Kidney (tissue), 14 donors: Measurements from ENCODE around the gene VPS72. TPM values are rescaled to one million over a fixed set of nuclear protein-coding genes. Genes with fewer than 3 reads are reported as not detected.

Source experiments
- DNase-seq, 5 donors: peaks; one replicate each; pipeline ENCODE4 v3.0.0-alpha.2; 2013 to 2020
- FAIRE-seq: peaks from 2 replicates; lab custom pipeline; 2012; peaks lifted over from hg19 to GRCh38; lab: Jason Lieb, UNC
- H3K27ac ChIP-seq, 2 donors: one replicate each; pipeline ENCODE4 v1.7.0; 2013; ENCODE audit warnings: low read depth in 2 of 2, low read length in 2 of 2, inconsistent platforms in 1 of 2
- H3K27me3 ChIP-seq: one replicate; pipeline ENCODE4 v1.7.1; 2013; ENCODE audit warnings: low read length, inconsistent platforms; ENCODE audit not compliant: control insufficient read depth, insufficient read depth
- H3K36me3 ChIP-seq, 3 donors: one replicate each; pipeline versions ENCODE4 v1.7.0 to v1.7.1; 2013; ENCODE audit warnings: low read length in 3 of 3, control low read depth in 1 of 3, inconsistent platforms in 1 of 3; ENCODE audit not compliant: insufficient read depth in 3 of 3, control insufficient read depth in 2 of 3
- H3K4me1 ChIP-seq, 3 donors: one replicate each; pipeline versions ENCODE4 v1.7.0 to v1.7.1; 2013; ENCODE audit warnings: low read length in 3 of 3, inconsistent platforms in 1 of 3, low read depth in 1 of 3; ENCODE audit not compliant: control insufficient read depth in 2 of 3, insufficient read depth in 2 of 3
- H3K4me3 ChIP-seq, 3 donors: one replicate each; pipeline versions ENCODE4 v1.7.0 to v1.8.1; 2013; ENCODE audit warnings: low read length in 3 of 3, control low read depth in 1 of 3, inconsistent platforms in 1 of 3
- H3K9ac ChIP-seq, 3 donors: one replicate each; pipeline versions ENCODE4 v1.7.0 to v1.7.1; 2013; ENCODE audit warnings: low read length in 3 of 3, control low read depth in 1 of 3, inconsistent platforms in 1 of 3
- H3K9me3 ChIP-seq, 3 donors: one replicate each; pipeline versions ENCODE4 v1.7.0 to v1.7.1; 2013; ENCODE audit warnings: low read length in 3 of 3, control low read depth in 1 of 3, inconsistent platforms in 1 of 3; ENCODE audit not compliant: control insufficient read depth in 2 of 3, insufficient read depth in 1 of 3
- CTCF ChIP-seq: IDR thresholded peaks from 3 replicates; pipeline ENCODE4 v1.5.1; 2012; ENCODE audit warnings: mild to moderate bottlenecking, moderate library complexity, borderline replicate concordance; ENCODE audit not compliant: insufficient read depth; ENCODE audit errors: extremely low read depth
- intact Hi-C: fragments of 100-400 bp; cut with DNase I; formaldehyde crosslinking; loops from one replicate; pipeline ENCODE4 v1.11.1; 2022
- polyA plus RNA-seq: library from polyadenylated mRNA; stranded (reverse); fragments of 350-450 nt; fragmentation: Illumina TruSeq; extraction: RNeasy Lipid Tissue Mini Kit (QIAGEN cat#74804); gene quantifications from one replicate; pipeline ENCODE4 v1.2.3, GENCODE V29; 2014; ENCODE audit warnings: low read depth, low replicate concordance; ENCODE audit not compliant: insufficient read depth
- total RNA-seq: library from RNA; stranded (reverse); fragmentation: NEBNext Ultra II Directional; extraction: Animal tissue kit (Norgen Biotek cat#: 25700); gene quantifications from one replicate; pipeline ENCODE4 v1.2.1, GENCODE V29; 2021
- donor health status: control.
- donor health status: control.
- donor health status: control.
- donor health status: control.
- donor health status: control.
- donor health status: DM: yes; HTN: yes; CAD: no.
- donor health status: Normal renal cell carcinoma (clear cell type).

The VPS72 gene
- total and polyA plus RNA-seq, 2 donors from 2014 or later, result 38.2 to 52.6 TPM

- DNase-seq (no peak), FAIRE-seq (no peak)
- Histone ChIP-seq H3K4me1 (peaks cover 0 to 16% (median 6%) of the 10 kb centered on the region in 3 donors), H3K27ac (no peak overlapping the region), H3K9ac (peak overlapping the region in 1 of 3 donors; percentile 62), H3K4me3 (peak overlapping the region in 2 of 3 donors; percentile 76 to 97), H3K27me3 (no peaks in the 10 kb centered on the region), H3K36me3 (peaks cover 0 to 11% (median 5%) of the 10 kb centered on the region in 3 donors), H3K9me3 (no peaks in the 10 kb centered on the region)
- intact Hi-C loops, result no loop called here
- no peak for TF ChIP-seq CTCF
Measured at GRCh38 chr1:151167116-151167515, 22.9 kb downstream of the VPS72 start.

GRCh38 chr1:151166505-151166956 is 23.5 kb downstream of the VPS72 start:
- intact Hi-C loops, result no loop called here
- no peaks in the 10 kb centered on the region for H3K9me3 ChIP-seq
- H3K4me3 ChIP-seq, result peak overlapping the region; percentile 76 to 97 (median 92)
- peak overlapping the region; percentile 2 to 62 for H3K27ac ChIP-seq
- H3K36me3 ChIP-seq, result peaks cover 0 to 13% (median 7%) of the 10 kb centered on the region in 3 donors
- H3K9ac ChIP-seq, result peak overlapping the region; percentile 62 to 93 (median 92)
- FAIRE-seq, result no peak
- no peak for TF ChIP-seq CTCF
- peaks cover 0 to 16% (median 6%) of the 10 kb centered on the region in 3 donors for H3K4me1 ChIP-seq
- no peaks in the 10 kb centered on the region for H3K27me3 ChIP-seq
- DNase-seq, result peak in 1 of 5 donors; percentile 43

- DNase-seq, result peak; percentile 97 to 100 (median 98)
- peaks cover 1 to 13% (median 10%) of the 10 kb centered on the region in 3 donors for H3K36me3 ChIP-seq
- peak; percentile 28 for TF ChIP-seq CTCF
- no peaks in the 10 kb centered on the region for H3K27me3 ChIP-seq
- intact Hi-C loops, result no loop called here
- H3K4me1 ChIP-seq, result peaks cover 0 to 16% (median 6%) of the 10 kb centered on the region in 3 donors
- peak within 1 kb of the TSS; percentile 76 to 97 (median 92) for H3K4me3 ChIP-seq
- peak within 1 kb of the TSS; percentile 86 to 93 (median 92) for H3K9ac ChIP-seq
- H3K27ac ChIP-seq, result peak within 1 kb of the TSS; percentile 74 to 85
- H3K9me3 ChIP-seq, result no peaks in the 10 kb centered on the region
- FAIRE-seq, result peak; percentile 77
Measured at GRCh38 chr1:151165738-151166504, 24.1 kb downstream of the VPS72 start, which contains the start of the genes LYSMD1 and SCNM1. Gene LYSMD1 (minus strand): TSS chr1:151165902. CDS start chr1:151165258, 644 bp downstream. Gene SCNM1 (plus strand): TSS chr1:151166144. CDS start chr1:151166153, 9 bp downstream.
